GM12872 (cell line): Measurements from ENCODE around the gene SERTAD2.
A peak's percentile ranks its signal among the peaks of the same experiment; 100 is the strongest.

Experiments used
- TF ChIP-seq, protein P1 (sequence below): IDR thresholded peaks from 3 replicates; pipeline ENCODE4 v1.5.1; 2011; ENCODE audit warnings: low read depth, mild to moderate bottlenecking, low read length, moderate library complexity; ENCODE audit not compliant: insufficient read depth

Gene SERTAD2

DNA sequence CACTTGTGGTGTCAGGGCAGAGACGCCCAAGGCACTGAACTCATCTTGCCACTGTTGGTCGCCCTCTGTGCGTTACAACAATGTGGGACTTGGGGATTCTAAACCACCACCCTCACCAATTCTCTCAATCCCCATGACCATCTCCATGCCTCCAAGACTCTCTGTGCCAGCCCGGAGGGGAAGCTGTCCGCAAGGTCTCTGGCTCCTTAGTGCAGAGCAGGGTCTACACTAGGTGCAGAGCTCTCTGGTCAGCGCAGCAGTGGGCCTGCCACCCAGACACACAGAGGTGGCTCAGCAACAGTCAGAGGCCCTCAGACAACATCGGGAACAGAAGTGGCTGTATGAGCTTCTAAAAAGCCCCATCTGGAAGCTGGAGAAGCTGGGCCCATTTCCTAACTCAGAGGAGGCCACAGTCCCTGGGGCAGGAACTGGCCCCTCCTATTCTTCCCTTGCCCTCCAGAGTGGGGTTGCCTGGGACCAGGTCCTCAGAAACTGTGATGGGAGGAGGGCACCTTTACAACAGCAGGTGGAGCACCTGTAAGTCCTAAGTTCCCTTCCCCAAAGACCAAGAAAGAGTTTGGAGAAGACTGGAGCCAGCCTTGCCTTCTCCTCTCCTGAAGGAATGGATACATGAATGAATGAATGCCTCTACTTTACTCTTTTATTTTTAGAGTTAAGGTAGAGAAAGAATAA is 37.7 kb downstream of the SERTAD2 start:
- TF ChIP-seq, protein P1, sequence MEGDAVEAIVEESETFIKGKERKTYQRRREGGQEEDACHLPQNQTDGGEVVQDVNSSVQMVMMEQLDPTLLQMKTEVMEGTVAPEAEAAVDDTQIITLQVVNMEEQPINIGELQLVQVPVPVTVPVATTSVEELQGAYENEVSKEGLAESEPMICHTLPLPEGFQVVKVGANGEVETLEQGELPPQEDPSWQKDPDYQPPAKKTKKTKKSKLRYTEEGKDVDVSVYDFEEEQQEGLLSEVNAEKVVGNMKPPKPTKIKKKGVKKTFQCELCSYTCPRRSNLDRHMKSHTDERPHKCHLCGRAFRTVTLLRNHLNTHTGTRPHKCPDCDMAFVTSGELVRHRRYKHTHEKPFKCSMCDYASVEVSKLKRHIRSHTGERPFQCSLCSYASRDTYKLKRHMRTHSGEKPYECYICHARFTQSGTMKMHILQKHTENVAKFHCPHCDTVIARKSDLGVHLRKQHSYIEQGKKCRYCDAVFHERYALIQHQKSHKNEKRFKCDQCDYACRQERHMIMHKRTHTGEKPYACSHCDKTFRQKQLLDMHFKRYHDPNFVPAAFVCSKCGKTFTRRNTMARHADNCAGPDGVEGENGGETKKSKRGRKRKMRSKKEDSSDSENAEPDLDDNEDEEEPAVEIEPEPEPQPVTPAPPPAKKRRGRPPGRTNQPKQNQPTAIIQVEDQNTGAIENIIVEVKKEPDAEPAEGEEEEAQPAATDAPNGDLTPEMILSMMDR, result no peak

DNA sequence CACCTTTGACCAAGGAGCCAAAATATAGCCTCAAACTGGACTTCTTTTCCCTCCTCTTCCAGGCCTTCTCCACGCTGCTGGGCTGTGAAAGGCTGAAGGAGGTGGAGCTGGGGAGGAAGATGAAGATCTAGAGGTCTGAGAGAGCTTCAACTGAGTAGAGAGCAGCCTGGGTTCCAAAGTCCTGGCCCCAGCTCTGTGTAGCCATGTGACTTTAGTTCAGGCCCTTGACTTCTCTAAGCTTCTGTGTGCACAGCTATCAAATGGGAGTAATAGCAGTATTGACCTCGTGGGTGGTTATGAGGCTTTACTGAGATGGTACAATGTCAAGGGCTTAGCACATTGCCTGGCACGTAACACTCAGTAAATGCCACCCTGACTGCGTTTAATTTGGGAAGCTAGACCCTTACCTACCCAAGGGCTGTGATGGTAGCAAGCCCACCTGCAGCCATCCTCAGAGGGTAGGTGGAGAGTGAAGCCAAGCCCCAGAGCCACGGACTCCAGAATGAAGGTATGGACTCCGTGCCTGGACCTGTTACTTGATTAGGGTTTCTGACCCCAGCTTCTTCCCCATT is 38.4 kb downstream of the SERTAD2 start:
- TF ChIP-seq, protein P1, result no peak

DNA sequence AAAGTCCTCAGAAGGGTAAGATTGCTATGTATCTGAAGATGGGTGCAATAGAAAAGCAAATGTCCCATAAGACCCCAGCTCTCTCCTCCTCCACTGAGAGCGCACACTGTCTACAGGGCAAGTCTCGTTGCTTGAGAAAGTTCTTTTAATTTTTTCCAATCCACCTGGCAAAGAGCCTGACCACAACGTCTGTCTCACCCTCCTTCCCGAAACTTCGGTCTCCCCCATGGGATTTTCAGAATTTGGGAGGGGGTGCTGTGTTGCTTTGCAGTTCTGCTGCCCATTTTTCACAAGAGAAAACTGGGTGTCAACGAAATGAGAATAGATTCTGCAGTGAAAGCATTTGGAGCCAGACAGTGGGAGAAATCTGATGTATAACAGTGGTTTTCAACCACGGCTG is 40.4 kb downstream of the SERTAD2 start:
- TF ChIP-seq, protein P1, result no peak

DNA sequence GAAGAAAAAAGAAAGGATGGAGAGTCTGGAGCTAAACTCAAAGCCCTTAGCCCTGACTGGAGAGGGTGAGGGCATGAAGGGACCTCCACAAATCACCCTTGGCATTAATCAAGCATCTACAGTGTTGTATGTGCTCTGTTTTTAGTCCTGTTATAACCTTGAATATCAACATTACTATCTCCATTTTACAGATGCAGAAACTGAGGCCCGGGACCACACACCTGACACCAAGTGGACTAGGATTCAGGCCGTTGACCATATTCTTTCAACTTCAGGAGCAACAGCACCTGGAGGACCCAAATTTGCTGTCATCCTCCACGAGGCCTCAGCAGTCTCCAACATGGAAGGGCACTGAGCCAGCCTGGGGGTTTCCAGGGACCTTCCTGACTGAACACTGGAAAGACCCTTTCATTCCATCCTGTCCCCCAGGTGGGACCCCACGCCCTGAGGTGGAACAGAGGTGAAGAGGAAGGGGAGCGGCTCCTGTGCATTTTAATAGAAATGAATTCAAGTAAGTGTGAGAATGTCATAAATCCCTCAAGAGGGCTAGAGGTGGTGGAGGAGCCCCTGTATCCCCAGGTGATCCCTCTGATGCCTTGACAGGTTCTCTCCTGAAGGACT is 41.0 kb downstream of the SERTAD2 start:
- TF ChIP-seq, protein P1, result no peak

DNA sequence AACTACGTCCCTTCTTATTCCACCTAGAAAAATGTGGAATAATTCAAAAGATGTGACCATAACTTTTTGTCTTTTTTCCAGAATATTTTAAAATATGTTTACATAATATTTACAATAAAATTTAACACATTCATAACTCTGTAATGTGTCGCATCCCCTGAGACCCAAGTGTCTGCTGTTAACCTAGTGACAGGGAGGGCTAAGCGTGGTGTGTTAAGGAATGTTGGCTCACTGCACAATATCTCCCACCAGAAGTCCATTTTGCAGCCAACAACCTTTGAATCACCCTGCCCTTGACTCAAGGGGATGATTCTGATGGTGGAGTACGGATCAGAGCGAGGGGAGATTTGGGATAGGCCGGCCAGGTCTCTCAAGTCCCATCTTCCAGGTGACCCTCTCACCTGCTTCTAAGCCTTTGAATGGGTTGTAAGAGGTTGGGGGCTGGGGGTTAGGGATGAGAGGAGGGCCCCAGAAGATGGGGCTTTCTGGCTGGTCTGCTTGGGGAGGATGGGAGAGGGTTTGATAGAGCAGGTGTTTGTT is 43.3 kb downstream of the SERTAD2 start:
- TF ChIP-seq, protein P1, result no peak

DNA sequence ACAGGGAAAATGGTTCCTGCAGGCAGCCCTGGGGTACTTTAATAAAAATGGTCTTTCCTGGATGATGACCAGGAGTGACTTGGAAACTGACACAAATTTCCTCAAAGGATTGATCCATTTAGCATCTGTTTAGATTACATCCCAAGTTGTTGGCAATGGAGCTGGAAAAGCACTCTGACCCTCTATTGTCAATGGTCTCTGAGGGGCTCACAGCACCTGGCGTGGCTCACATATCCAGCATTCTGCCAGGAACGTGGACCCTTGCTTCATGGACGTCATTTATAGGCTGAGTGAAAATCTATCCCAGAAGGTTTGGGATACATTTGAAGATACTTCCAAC is 43.8 kb downstream of the SERTAD2 start:
- TF ChIP-seq, protein P1, result no peak

DNA sequence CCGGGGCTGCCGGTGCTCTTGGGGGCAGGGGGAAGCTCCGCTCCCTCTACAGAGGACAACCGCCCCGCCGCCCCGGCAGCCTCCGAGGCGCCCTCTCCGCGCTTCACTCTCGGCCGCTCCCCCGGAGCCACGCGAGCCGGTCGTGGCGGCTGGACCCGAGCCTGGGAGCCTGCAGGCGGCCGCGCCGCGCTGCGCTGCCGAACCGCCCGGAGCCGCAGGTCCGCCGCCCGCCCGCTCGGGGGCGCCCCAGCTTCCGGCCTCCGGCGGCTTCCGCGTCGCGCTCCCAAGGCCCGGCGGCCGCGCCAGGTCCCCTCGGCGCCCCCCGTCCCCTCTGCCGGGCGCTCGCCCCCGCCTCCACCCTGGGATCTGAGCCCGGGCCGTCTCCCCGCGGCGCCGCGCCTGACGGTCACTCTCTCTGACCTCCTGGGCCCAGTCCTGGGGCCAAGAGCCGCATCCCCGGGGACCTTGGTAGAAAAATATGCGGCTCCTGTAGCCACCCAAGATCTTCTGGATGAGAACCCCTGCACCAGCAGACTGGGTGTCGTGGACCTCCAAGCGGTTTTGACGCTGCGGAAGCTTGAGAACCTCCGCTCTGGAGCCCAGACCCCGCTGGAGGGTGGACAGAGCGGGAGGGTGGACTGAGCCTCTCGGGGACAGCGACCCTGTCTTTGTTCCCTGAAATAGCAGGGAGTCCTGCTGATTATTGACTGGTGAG is 44.3 kb downstream of the SERTAD2 start:
- TF ChIP-seq, protein P1, result peak; percentile 47; the same call in 2 of the 3 replicates
